IMR-90 (cell line): ENCODE results near the gene ADD1. TPM values are rescaled to one million over a fixed set of nuclear protein-coding genes. Genes with fewer than 3 reads are reported as not detected.
A peak's percentile ranks its signal among the peaks of the same experiment; 100 is the strongest.

Experiments
- ATAC-seq: fragments of 200-7000 bp; cut with Tn5 transposase; 2 replicates; pipeline ENCODE4 v1.9.1; 2020; ENCODE audit warnings: low read depth, mild to moderate bottlenecking, moderate library complexity
- BruUV-seq: library from RNA; stranded (reverse); fragments of 400-500 nt; replicated peaks from 2 replicates; lab custom pipeline; 2021; lab: Mats Ljungman, UMichigan
- CTCF ChIA-PET: fragments of 300-600 bp; formaldehyde crosslinking; extraction: SDS; loops from one replicate; lab custom pipeline; 2021; ENCODE audit warnings: antibody characterized with exemption; lab: Yijun Ruan, JAX
- POLR2A ChIA-PET: fragments of 300-600 bp; sonication (Branson Sonifier 250); formaldehyde crosslinking; loops from one replicate; lab custom pipeline; 2022; ENCODE audit warnings: antibody characterized with exemption; ENCODE audit not compliant: unreplicated experiment; lab: Charles Lee
- DNase-seq: peaks from one replicate; pipeline ENCODE4 v3.0.0; 2013
- H2AFZ ChIP-seq: replicated peaks from 2 replicates; pipeline ENCODE3; 2013; ENCODE audit warnings: low read length, mild to moderate bottlenecking; ENCODE audit not compliant: poor library complexity
- H2AK5ac ChIP-seq: 2 replicates; pipeline ENCODE4 v1.6.1; 2013; ENCODE audit warnings: low read depth, low read length, inconsistent platforms
- H2AK9ac ChIP-seq: replicated peaks from 2 replicates; pipeline ENCODE3; 2013; ENCODE audit warnings: mild to moderate bottlenecking, low read depth, low read length, moderate library complexity; ENCODE audit not compliant: poor library complexity
- H2BK120ac ChIP-seq: 2 replicates; pipeline ENCODE4 v1.6.1; 2013; ENCODE audit warnings: low read depth, low read length, inconsistent platforms
- H2BK15ac ChIP-seq: 3 replicates; pipeline ENCODE4 v1.6.1; 2013; ENCODE audit warnings: low read depth, low read length, inconsistent platforms
- H2BK20ac ChIP-seq: 2 replicates; pipeline ENCODE4 v1.6.1; 2013; ENCODE audit warnings: low read depth, mild to moderate bottlenecking, inconsistent platforms, low read length, moderate library complexity
- H2BK5ac ChIP-seq: 2 replicates; pipeline ENCODE4 v1.6.1; 2013; ENCODE audit warnings: mild to moderate bottlenecking, low read depth, low read length, inconsistent platforms; ENCODE audit not compliant: poor library complexity, severe bottlenecking
- H3K14ac ChIP-seq: replicated peaks from 2 replicates; pipeline ENCODE4 v1.6.1; 2013; ENCODE audit warnings: low read depth, low read length, inconsistent platforms
- H3K18ac ChIP-seq: 2 replicates; pipeline ENCODE4 v1.6.1; 2013; ENCODE audit warnings: low read depth, low read length, control low read depth
- H3K23ac ChIP-seq: 2 replicates; pipeline ENCODE4 v1.6.1; 2013; ENCODE audit warnings: low read depth, low read length, inconsistent platforms
- H3K27ac ChIP-seq: 2 replicates; pipeline ENCODE4 v1.5.1; 2013; ENCODE audit warnings: mild to moderate bottlenecking, control low read depth, low read length; ENCODE audit not compliant: insufficient read depth
- H3K27me3 ChIP-seq: 2 replicates; pipeline ENCODE4 v1.6.1; 2013; ENCODE audit warnings: low read length; ENCODE audit not compliant: control insufficient read depth, insufficient read depth
- H3K36me3 ChIP-seq: 2 replicates; pipeline ENCODE4 v1.6.1; 2013; ENCODE audit warnings: low read length, mixed read lengths; ENCODE audit not compliant: control insufficient read depth, insufficient read depth
- H3K4ac ChIP-seq: 2 replicates; pipeline ENCODE4 v1.6.1; 2013; ENCODE audit warnings: low read depth, low read length, inconsistent platforms
- H3K4me1 ChIP-seq: 2 replicates; pipeline ENCODE4 v1.6.1; 2013; ENCODE audit warnings: low read length, mixed read lengths; ENCODE audit not compliant: control insufficient read depth, insufficient read depth
- H3K4me2 ChIP-seq: 2 replicates; pipeline ENCODE4 v1.6.1; 2013; ENCODE audit warnings: low read depth, mild to moderate bottlenecking, control low read depth, low read length, moderate library complexity
- H3K4me3 ChIP-seq: 2 replicates; pipeline ENCODE4 v1.5.1; 2013; ENCODE audit warnings: low read depth, mild to moderate bottlenecking, control low read depth, low read length, moderate library complexity; ENCODE audit not compliant: insufficient read depth
- H3K56ac ChIP-seq: 2 replicates; pipeline ENCODE4 v1.6.1; 2013; ENCODE audit warnings: low read length, inconsistent platforms; ENCODE audit not compliant: insufficient read depth; ENCODE audit errors: extremely low read depth
- H3K79me1 ChIP-seq, 2 experiments: 2 replicates each; pipeline ENCODE4 v1.6.1; 2013; ENCODE audit warnings: low read length in 2 of 2, inconsistent platforms in 1 of 2, low read depth in 1 of 2
- H3K9ac ChIP-seq: 2 replicates; pipeline ENCODE4 v1.6.1; 2013; ENCODE audit warnings: low read depth, low read length, control low read depth
- H3K9me1 ChIP-seq: 2 replicates; pipeline ENCODE4 v1.6.1; 2013; ENCODE audit warnings: low read length, inconsistent platforms; ENCODE audit not compliant: insufficient read depth
- H3K9me3 ChIP-seq: 2 replicates; pipeline ENCODE4 v1.6.1; 2013; ENCODE audit warnings: low read length; ENCODE audit not compliant: control insufficient read depth, insufficient read depth
- H4K20me1 ChIP-seq: 2 replicates; pipeline ENCODE4 v1.6.1; 2013; ENCODE audit warnings: low read length, inconsistent platforms; ENCODE audit not compliant: insufficient read depth
- H4K5ac ChIP-seq: 2 replicates; pipeline ENCODE4 v1.6.1; 2013; ENCODE audit warnings: mild to moderate bottlenecking, low read depth, low read length, control low read depth
- H4K8ac ChIP-seq, 2 experiments: 2 replicates each; pipeline ENCODE4 v1.6.1; 2013; ENCODE audit warnings: low read depth in 2 of 2, low read length in 2 of 2, control low read depth in 1 of 2, inconsistent platforms in 1 of 2
- H4K91ac ChIP-seq: 2 replicates; pipeline ENCODE4 v1.6.1; 2013; ENCODE audit warnings: low read depth, low read length, inconsistent platforms; ENCODE audit not compliant: insufficient read depth
- BHLHE40 ChIP-seq: fragments of 150-350 bp; IDR thresholded peaks from 2 replicates; pipeline ENCODE4 v1.6.1; 2016; ENCODE audit warnings: mild to moderate bottlenecking, low read depth, low read length
- CEBPB ChIP-seq: IDR thresholded peaks from 2 replicates; pipeline ENCODE4 v1.6.1; 2012; ENCODE audit warnings: low read depth, low read length, improper control_type of control experiment
- ELK1 ChIP-seq: fragments of 150-350 bp; IDR thresholded peaks from 2 replicates; pipeline ENCODE4 v1.6.1; 2016; ENCODE audit warnings: low read depth, mild to moderate bottlenecking, low read length, moderate library complexity, borderline replicate concordance
- FOS ChIP-seq: fragments of 150-350 bp; IDR thresholded peaks from 2 replicates; pipeline ENCODE4 v1.6.1; 2016; ENCODE audit warnings: low read depth, low read length
- MAFK ChIP-seq: IDR thresholded peaks from 2 replicates; pipeline ENCODE4 v1.6.1; 2012; ENCODE audit warnings: low read depth, low read length, improper control_type of control experiment
- MXI1 ChIP-seq: IDR thresholded peaks from 2 replicates; pipeline ENCODE4 v1.6.1; 2012; ENCODE audit warnings: low read depth, mild to moderate bottlenecking, low read length, moderate library complexity, borderline replicate concordance
- NFE2L2 ChIP-seq: fragments of 150-350 bp; IDR thresholded peaks from 2 replicates; pipeline ENCODE4 v1.6.1; 2016; ENCODE audit warnings: low read depth, mild to moderate bottlenecking, low read length
- RAD21 ChIP-seq: IDR thresholded peaks from 2 replicates; pipeline ENCODE4 v1.6.1; 2012; ENCODE audit warnings: low read length, improper control_type of control experiment
- WGBS, 2 experiments: methylation state at CpG; one replicate each; pipeline versions ENCODE4 v1.1.5 to v1.1.7; 2013; ENCODE audit warnings: missing lambda C conversion rate in 2 of 2; ENCODE audit not compliant: insufficient read length in 1 of 2; ENCODE audit errors: extremely low coverage in 2 of 2; 5-methylcytosine and 5-hydroxymethylcytosine counted together
- dilution Hi-C: fragments of 300-500 bp; cut with HindIII; formaldehyde crosslinking; loops from one replicate; pipeline ENCODE4 v1.14.3; 2018; ENCODE audit warnings: low sequenced_read_pairs; ENCODE audit not compliant: unreplicated experiment
- in situ Hi-C: fragments of 300-500 bp; cut with MboI; formaldehyde crosslinking; loops from 3 replicates; pipeline ENCODE4 v1.14.3; 2019; ENCODE audit warnings: low sequenced_read_pairs, inconsistent platforms, mixed read lengths
- intact Hi-C: fragments of 100-400 bp; cut with micrococcal nuclease; formaldehyde crosslinking; loops from 2 replicates; pipeline ENCODE4 v1.10.0; 2022
- polyA plus RNA-seq, 3 experiments: library from polyadenylated mRNA; depleted of rRNA; stranded (reverse); fragments of >200 nt; gene quantifications; 2 replicates each; pipeline ENCODE4 v1.2.3, GENCODE V29; 2012; ENCODE audit warnings: low replicate concordance in 1 of 3
- total RNA-seq: library from RNA; depleted of rRNA; stranded (reverse); fragments of >200 nt; gene quantifications from 2 replicates; pipeline ENCODE4 v1.2.3, GENCODE V29; 2012

The ADD1 gene
- total and polyA plus RNA-seq, 2 of the 4 experiments (the other 2 are of a cell fraction): 122 to 215 TPM

GRCh38 chr4:2858451-2859217, 15.0 kb downstream of the ADD1 start:
- TF ChIP-seq MXI1: no peak
- TF ChIP-seq BHLHE40: no peak; the same call in 1 of the 2 replicates
- TF ChIP-seq NFE2L2: no peak
- no peak for TF ChIP-seq FOS
- TF ChIP-seq ELK1: no peak
- no peak for TF ChIP-seq MAFK
- peak; percentile 63 for TF ChIP-seq CEBPB
- TF ChIP-seq RAD21: no peak

More at GRCh38 chr4:2858451-2859217, 15.0 kb downstream of the ADD1 start:
- no TSS peak for BruUV-seq
- H2AFZ ChIP-seq: no peak overlapping the region
- H3K4ac ChIP-seq: peak overlapping the region; percentile 55; the same call in 1 of the 2 replicates
- H4K91ac ChIP-seq: no peak overlapping the region; the same call in 1 of the 2 replicates
- H3K36me3 ChIP-seq: peaks cover 7% of the 10 kb centered on the region
- H3K56ac ChIP-seq: no peak overlapping the region
- H3K4me2 ChIP-seq: peak overlapping the region; percentile 31
- peaks cover 26% of the 10 kb centered on the region for H3K9me1 ChIP-seq
- peak overlapping the region; percentile 49 for H2BK5ac ChIP-seq
- H3K9ac ChIP-seq: no peak overlapping the region
- no CpG with 5 or more reads among the region's 7 CpGs for WGBS, 2 experiments
- DNase-seq (peak; percentile 58), ATAC-seq (peak; percentile 67)
- H4K8ac ChIP-seq: peak overlapping the region in 1 of 2 experiments; percentile 46; a peak in 1 of 4 replicates
- CTCF ChIA-PET: interaction anchor here (1.1 kb wide), 1 partner anchor 581 kb away, joined by 6 read pairs; no protein-coding TSS in a partner anchor
- H2AK5ac ChIP-seq: peak overlapping the region; percentile 72; the same call in 1 of the 2 replicates
- H3K4me3 ChIP-seq: no peak overlapping the region
- peaks cover 23 to 74% of the 10 kb centered on the region in 2 experiments for H3K79me1 ChIP-seq
- no peaks in the 10 kb centered on the region for H3K27me3 ChIP-seq
- no peak overlapping the region for H2AK9ac ChIP-seq
- POLR2A ChIA-PET: no interaction called here
- peak overlapping the region; percentile 66 for H3K27ac ChIP-seq
- dilution Hi-C loops (no loop called here), in situ Hi-C loops (no loop called here), intact Hi-C loops (loop anchor here (1.0 kb wide), 1 partner anchor 12 kb away; no protein-coding TSS in a partner anchor)
- H4K5ac ChIP-seq: no peak overlapping the region
- peak overlapping the region; percentile 69; the same call in 1 of the 2 replicates for H3K23ac ChIP-seq
- H3K18ac ChIP-seq: peak overlapping the region; percentile 66; the same call in 1 of the 2 replicates
- H2BK15ac ChIP-seq: no peak overlapping the region
- peak overlapping the region; percentile 49; the same call in 1 of the 2 replicates for H2BK120ac ChIP-seq
- H4K20me1 ChIP-seq: peaks cover 83% of the 10 kb centered on the region
- H2BK20ac ChIP-seq: no peak overlapping the region
- H3K4me1 ChIP-seq: peaks cover 35% of the 10 kb centered on the region
- H3K14ac ChIP-seq: peak overlapping the region; percentile 88
- no peaks in the 10 kb centered on the region for H3K9me3 ChIP-seq
